Rectal smooth muscle tissue (tissue), 1 donor: Measurements from ENCODE around the gene KRTDAP.

Source experiments
- H3K27ac ChIP-seq: one replicate; pipeline ENCODE4 v1.7.0; 2013; ENCODE audit warnings: low read depth, low read length, inconsistent platforms
- H3K27me3 ChIP-seq: one replicate; pipeline ENCODE4 v1.7.0; 2013; ENCODE audit warnings: low read length; ENCODE audit not compliant: control insufficient read depth, insufficient read depth
- H3K36me3 ChIP-seq: one replicate; pipeline ENCODE4 v1.7.0; 2013; ENCODE audit warnings: low read length; ENCODE audit not compliant: control insufficient read depth, insufficient read depth
- H3K4me1 ChIP-seq: one replicate; pipeline ENCODE4 v1.7.0; 2013; ENCODE audit warnings: low read length; ENCODE audit not compliant: control insufficient read depth, insufficient read depth
- H3K4me3 ChIP-seq: one replicate; pipeline ENCODE4 v1.7.0; 2013; ENCODE audit warnings: low read length
- H3K9ac ChIP-seq: one replicate; pipeline ENCODE4 v1.7.0; 2013; ENCODE audit warnings: low read length

The KRTDAP gene

DNA sequence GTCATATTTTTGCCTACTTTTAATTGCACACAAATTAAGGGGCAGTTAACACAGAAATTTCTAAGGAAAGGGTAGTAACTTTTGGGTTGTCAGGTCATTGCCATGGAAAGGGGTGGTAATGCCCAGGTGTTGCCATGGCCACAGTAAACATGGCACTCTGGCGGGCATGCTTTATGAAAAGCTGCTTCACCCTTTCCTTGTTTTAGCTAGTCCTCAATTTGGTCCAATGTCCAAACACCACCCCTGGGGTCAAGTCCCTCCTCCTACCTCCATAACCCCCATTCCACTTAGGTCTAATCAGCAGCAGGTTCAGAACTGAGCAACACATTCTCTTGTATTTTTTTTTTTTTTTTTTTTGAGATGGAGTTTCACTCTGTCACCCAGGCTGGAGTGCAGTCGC is 35.6 kb downstream of the KRTDAP start:
- no peak overlapping the region for H3K27ac ChIP-seq
- H3K36me3 ChIP-seq: no peaks in the 10 kb centered on the region
- no peak overlapping the region for H3K9ac ChIP-seq
- no peaks in the 10 kb centered on the region for H3K4me1 ChIP-seq
- no peaks in the 10 kb centered on the region for H3K27me3 ChIP-seq
- H3K4me3 ChIP-seq: no peak overlapping the region

DNA sequence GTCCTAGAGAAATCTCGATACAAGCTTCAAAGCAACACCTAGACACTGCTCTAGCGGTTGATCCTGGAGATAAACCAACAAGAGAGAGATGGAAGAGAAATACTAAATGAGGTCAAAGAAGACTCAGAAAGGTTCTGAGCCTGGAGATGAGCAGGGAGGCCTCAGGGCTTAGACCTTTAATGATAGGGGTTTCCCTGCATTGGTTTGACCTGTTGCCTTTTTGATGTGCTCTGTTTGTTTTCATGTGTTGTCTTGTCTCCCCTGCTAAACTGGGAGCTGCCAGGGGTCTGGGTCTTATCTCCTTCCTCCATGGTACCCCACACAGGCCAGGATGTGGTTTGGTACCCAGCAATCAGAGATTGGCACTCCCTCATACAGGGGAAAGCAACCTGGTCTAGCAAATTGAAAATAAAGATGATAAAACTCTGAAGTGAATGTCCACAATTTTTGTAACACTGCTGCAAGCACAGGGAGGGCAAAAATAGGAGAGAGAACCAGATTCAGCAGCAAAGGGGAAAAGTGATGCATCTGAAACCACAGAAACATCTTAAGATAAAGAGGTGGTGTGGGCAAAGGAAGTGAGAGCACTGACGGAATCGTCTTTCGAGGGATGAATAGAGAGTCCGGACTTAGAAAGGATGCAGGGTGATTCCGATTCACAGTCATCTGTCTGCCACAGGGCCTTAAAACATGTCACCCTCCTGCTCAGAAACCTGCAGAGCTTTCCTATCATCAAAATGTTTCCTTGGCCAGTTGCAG is 38.7 kb downstream of the KRTDAP start:
- Histone ChIP-seq H3K4me3 (no peak overlapping the region), H3K36me3 (no peaks in the 10 kb centered on the region), H3K27me3 (no peaks in the 10 kb centered on the region), H3K27ac (no peak overlapping the region), H3K9ac (no peak overlapping the region), H3K4me1 (no peaks in the 10 kb centered on the region)

DNA sequence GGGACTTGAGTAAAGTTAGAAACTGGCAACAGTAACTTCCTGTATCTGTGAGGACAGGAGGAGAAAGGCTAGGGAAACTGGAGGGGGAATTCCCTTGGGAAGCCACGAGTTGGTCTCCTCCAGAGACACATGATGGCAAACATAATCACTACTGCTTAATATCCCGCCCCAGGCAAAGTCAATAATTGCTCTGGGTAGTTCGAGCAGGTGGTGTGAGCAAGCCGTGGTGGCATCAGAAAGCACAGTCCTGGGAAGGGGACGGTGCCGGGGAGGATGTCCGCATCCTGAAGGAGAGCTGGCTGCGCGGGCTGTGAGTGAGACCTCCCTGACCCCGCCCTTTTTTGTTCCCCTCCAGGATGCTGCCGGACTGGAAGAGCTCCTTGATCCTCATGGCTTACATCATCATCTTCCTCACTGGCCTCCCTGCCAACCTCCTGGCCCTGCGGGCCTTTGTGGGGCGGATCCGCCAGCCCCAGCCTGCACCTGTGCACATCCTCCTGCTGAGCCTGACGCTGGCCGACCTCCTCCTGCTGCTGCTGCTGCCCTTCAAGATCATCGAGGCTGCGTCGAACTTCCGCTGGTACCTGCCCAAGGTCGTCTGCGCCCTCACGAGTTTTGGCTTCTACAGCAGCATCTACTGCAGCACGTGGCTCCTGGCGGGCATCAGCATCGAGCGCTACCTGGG is 40.8 kb downstream of the KRTDAP start:
- H3K4me3 ChIP-seq: no peak overlapping the region
- no peak overlapping the region for H3K27ac ChIP-seq
- H3K36me3 ChIP-seq: no peaks in the 10 kb centered on the region
- H3K27me3 ChIP-seq: no peaks in the 10 kb centered on the region
- no peaks in the 10 kb centered on the region for H3K4me1 ChIP-seq
- H3K9ac ChIP-seq: no peak overlapping the region

DNA sequence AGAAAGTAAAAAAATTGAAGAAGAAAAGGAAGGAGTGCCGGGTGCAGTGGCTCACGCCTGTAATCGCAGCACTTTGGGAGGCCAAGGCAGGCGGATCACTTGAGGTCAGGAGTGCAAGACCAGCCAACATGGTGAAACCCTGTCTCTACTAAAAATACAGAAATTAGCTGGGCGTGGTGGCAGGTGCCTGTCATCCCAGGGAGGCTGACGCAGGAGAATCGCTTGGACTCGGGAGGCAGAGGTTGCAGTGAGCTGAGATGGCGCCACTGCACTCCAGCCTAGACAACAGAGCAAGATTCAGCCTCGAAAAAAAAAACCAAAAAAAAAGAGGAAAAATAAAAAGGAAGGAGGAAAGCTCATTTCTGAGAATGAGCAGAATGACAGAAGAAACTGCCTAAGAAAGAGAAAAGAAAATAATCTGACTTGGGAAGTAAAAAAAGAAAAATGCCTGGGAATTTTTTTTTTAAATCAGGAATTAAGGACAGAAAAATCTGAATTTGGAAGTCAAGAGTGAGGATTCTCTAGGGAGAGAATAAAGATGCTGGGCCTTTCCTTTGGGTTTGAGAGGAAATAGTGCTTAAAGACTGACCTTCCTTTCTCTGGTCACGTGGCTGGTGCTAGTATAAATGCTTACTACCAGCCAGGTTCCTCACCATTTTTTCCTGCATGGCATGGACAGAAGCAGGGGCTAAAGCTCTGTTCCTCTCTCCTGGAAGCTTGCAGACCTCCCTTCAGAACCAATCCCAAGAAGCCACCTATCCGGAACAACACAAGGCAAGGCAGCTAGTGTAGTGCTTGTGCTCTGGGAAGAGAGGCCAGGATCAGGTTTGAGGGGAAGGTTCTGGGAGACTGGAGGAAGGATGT is 42.4 kb downstream of the KRTDAP start, which contains the start of gene FFAR2:
FFAR2 (plus strand) TSS at position 652 of the 864 bp plus-strand sequence. CDS start 1,458 bp downstream, outside the sequence.
- H3K9ac ChIP-seq: no peak within 1 kb of the TSS
- no peak within 1 kb of the TSS for H3K27ac ChIP-seq
- H3K27me3 ChIP-seq: no peaks in the 10 kb centered on the region
- H3K36me3 ChIP-seq: no peaks in the 10 kb centered on the region
- H3K4me3 ChIP-seq: no peak within 1 kb of the TSS
- no peaks in the 10 kb centered on the region for H3K4me1 ChIP-seq

DNA sequence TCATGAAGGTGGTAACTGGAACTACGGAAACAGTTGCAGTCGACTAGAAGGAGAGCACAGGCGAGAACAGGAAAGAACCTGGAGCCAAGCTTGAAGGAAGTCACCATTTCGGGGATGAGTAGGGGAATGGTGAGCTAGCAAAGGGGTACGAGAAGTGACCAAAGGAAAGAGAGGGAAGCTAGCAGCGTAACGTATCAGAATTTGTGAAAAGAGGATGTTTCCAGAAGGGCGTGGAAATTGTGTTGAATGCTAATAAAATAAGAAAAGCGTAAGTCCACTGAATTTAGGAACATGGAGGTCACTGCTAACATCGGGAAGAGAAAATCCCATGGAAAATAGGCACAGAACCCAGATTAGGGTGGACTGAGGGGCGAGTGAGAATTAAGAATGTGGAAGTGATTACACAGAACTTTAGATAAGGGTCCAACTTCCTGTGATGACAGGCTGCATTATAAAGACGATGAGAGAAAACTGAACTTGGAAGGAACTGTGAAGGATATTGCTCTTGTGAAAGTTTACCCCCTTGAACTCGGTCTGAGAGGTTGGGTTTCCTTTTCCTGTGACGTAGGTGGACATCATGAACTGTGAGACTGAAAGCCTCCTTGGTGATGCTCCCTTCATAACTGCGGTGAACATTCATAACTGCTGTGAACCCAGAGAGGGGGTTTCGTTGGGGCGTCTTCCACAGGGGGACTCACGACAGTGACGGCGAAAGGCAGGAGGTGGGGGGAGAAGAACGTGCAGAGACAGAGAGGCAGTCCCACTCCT is 44.3 kb downstream of the KRTDAP start:
- H3K4me1 ChIP-seq: no peaks in the 10 kb centered on the region

DNA sequence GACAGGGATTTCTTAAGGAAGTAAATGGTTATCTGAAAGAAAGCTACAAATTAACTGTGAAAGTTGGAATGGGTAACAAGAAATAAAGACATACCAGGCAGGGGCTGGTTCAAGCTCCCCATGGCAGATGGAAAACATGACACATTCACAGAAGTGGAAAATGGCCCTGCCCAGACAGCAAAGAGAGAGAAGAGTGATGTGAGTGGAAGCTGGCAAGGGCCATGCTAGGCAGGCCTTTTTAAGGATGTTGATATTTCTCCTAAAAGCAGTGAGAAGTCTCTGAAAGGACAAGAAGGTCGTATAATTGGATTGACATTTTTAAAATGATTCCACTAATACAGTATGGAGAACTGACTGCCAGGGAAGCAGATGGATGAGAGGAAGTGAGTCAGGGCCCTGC is 45.5 kb downstream of the KRTDAP start:
- H3K9ac ChIP-seq: no peak overlapping the region

More for the DNA sequence above, 44.3 kb downstream of the KRTDAP start:
- H3K27ac ChIP-seq: no peak overlapping the region
- H3K9ac ChIP-seq: no peak overlapping the region
- H3K4me3 ChIP-seq: no peak overlapping the region
- H3K27me3 ChIP-seq: no peaks in the 10 kb centered on the region
- H3K36me3 ChIP-seq: no peaks in the 10 kb centered on the region

DNA sequence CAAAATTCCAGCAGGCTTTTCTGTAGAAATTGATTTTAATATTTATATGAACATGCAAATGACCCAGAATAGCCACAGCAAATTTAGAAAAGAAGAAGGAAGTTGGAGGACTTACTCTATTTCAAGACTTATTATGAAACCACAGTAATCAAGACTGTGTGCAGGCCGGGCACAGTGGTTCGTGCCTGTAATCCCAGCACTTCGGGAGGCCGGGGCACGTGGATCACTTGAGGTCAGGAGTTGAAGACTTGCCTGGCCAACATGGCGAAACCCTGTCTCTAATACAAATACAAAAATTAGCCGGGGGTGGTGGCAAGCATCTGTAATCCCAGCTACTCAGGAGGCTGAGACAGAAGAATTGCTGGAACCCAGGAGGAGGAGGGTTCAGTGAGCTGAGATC is 48.2 kb downstream of the KRTDAP start:
- Histone ChIP-seq H3K27me3 (no peaks in the 10 kb centered on the region), H3K4me1 (no peaks in the 10 kb centered on the region), H3K4me3 (no peak overlapping the region), H3K9ac (no peak overlapping the region), H3K36me3 (no peaks in the 10 kb centered on the region), H3K27ac (no peak overlapping the region)

More for the DNA sequence above, 45.5 kb downstream of the KRTDAP start:
- Histone ChIP-seq H3K4me1 (no peaks in the 10 kb centered on the region), H3K36me3 (no peaks in the 10 kb centered on the region), H3K4me3 (no peak overlapping the region), H3K27ac (no peak overlapping the region), H3K27me3 (no peaks in the 10 kb centered on the region)

DNA sequence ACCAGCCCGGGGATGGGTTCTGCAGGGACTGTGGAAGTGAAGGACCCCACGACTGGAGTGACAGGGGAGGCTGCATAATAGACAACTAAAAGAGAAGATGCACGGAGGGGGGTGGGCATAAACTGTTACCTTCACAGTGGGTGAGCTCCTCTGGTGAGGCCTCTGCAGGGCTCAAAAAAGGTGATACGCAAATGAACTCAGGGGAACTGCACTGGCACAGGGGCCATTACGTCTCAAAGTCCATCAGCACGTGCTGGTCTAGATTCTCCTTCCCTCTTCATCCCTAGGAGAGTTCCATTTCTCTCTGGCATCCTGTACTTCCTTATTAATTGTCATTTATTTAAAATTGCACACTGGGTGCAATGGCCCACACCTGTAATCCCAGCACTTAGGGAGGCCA is 50.3 kb downstream of the KRTDAP start:
- Histone ChIP-seq H3K36me3 (no peaks in the 10 kb centered on the region), H3K27ac (no peak overlapping the region)

DNA sequence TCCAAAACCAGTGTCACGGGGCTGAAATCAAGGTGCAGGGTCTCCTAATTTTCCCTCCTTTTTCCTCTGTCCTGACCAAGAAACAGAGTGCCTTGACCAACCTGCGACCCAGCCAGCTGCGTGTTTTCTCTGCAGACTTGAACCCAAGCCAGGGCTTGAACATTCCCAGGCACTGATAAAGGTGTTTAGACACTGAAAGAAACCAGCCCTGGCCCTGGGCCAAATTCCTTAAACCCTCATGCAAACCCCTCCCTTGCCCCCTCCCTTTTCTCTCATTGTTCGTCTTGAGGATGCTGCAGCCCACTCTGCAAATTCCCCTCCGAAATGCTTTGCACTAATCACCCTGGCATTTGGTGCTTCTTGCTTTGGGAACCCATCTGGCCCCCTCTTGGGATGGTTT is 51.7 kb downstream of the KRTDAP start:
- Histone ChIP-seq H3K27ac (no peak overlapping the region), H3K9ac (no peak overlapping the region), H3K4me3 (no peak overlapping the region), H3K27me3 (no peaks in the 10 kb centered on the region), H3K36me3 (no peaks in the 10 kb centered on the region), H3K4me1 (peaks cover 6% of the 10 kb centered on the region)

More for the DNA sequence above, 50.3 kb downstream of the KRTDAP start:
- Histone ChIP-seq H3K9ac (no peak overlapping the region), H3K27me3 (no peaks in the 10 kb centered on the region), H3K4me1 (peaks cover 6% of the 10 kb centered on the region), H3K4me3 (no peak overlapping the region)

DNA sequence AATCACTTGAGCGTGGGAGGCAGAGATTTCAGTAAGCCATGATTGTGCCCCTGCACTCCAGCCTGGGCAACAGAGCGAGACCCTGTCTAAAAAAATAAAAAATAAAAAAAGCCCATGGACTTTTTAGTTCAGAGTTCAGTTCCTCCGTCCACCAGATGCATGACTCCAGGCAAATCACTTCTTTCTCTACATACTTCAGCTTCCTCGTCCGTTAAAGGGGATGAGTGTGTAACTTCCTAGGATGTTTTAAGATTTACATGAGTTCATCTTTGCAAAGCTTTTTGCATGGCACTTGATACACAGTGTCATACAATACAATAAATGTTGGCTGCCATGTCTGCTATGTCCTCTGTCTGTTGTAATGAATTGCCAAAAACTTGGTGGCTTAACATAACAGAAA is 52.2 kb downstream of the KRTDAP start:
- H3K4me1 ChIP-seq: peaks cover 6% of the 10 kb centered on the region
- no peaks in the 10 kb centered on the region for H3K36me3 ChIP-seq
- H3K27me3 ChIP-seq: no peaks in the 10 kb centered on the region
- H3K27ac ChIP-seq: no peak overlapping the region
- H3K4me3 ChIP-seq: no peak overlapping the region
- H3K9ac ChIP-seq: no peak overlapping the region

DNA sequence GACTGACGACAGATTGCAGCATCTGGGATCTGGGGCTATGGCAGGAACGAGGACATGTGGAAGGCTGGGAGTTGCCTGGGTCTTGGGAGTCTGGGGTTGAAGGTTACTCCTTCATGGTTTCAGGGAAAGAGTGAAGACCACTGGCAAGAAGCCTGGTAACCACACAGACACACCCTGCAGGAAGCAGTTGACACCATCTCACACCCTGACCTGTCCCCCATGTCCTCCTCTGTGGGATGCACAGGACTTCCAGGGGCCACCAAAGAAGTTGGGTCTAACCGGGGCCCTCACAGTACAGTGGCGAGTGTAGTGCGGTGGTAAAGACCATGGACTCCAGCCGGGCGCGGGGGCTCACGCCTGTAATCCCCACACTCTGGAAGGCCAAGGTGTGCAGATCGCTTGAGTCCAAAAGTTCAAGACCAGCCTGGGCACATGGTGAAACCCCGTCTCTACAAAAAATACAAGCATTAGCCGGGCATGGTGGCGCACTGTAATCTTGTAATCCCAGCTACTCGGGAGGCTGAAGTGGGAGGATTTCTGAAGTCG is 52.8 kb downstream of the KRTDAP start:
- H3K9ac ChIP-seq: no peak overlapping the region
- no peaks in the 10 kb centered on the region for H3K36me3 ChIP-seq
- no peak overlapping the region for H3K27ac ChIP-seq
- no peak overlapping the region for H3K4me3 ChIP-seq
- no peaks in the 10 kb centered on the region for H3K27me3 ChIP-seq
- H3K4me1 ChIP-seq: peaks cover 6% of the 10 kb centered on the region
